ENCODE results near the gene LATS2. TPM values are rescaled to one million over a fixed set of nuclear protein-coding genes. Genes with fewer than 3 reads are reported as not detected.

Gene LATS2
- total RNA-seq, 4 donors from 2014 or later, result 49.8 to 93.8 (median 77.0) TPM

DNA sequence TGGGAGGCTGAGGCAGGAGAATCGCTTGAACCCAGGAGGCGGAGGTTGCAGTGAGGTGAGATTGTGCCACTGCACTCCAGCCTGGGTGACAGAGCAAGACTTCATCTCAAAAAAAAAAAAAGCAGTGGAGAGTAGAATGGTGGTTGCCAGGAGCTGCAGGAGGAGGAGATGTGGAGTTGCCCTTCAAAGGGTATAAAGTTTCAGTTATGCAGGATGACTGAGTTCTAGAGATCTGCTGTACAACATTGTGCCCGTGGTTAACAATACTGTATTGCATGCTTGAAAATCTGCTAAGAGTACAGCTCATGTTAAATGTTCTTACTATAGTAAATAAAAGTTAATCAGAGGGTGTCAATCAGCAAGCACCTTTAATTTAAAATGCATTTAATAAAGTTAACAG lies 28.4 kb upstream of the LATS2 start:
- Histone ChIP-seq H3K36me3 (no peaks in the 10 kb centered on the region), H3K27ac (replicated peaks in 1 of 4) (no peak overlapping the region), H3K9me3 (no peaks in the 10 kb centered on the region), H3K27me3 (no peaks in the 10 kb centered on the region), H3K4me3 (no peak overlapping the region), H3K4me1 (no peaks in the 10 kb centered on the region)
- WGBS, result 84% methylated on average over 3 of the region's 3 CpGs
- TF ChIP-seq POLR2AphosphoS5 (IDR thresholded peaks at IDR 0.05), result no peak
- TF ChIP-seq, protein P1, sequence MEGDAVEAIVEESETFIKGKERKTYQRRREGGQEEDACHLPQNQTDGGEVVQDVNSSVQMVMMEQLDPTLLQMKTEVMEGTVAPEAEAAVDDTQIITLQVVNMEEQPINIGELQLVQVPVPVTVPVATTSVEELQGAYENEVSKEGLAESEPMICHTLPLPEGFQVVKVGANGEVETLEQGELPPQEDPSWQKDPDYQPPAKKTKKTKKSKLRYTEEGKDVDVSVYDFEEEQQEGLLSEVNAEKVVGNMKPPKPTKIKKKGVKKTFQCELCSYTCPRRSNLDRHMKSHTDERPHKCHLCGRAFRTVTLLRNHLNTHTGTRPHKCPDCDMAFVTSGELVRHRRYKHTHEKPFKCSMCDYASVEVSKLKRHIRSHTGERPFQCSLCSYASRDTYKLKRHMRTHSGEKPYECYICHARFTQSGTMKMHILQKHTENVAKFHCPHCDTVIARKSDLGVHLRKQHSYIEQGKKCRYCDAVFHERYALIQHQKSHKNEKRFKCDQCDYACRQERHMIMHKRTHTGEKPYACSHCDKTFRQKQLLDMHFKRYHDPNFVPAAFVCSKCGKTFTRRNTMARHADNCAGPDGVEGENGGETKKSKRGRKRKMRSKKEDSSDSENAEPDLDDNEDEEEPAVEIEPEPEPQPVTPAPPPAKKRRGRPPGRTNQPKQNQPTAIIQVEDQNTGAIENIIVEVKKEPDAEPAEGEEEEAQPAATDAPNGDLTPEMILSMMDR (IDR thresholded peaks at IDR 0.05), result no peak
- no peak for TF ChIP-seq POLR2A (IDR thresholded peaks at IDR 0.05; ENCODE audit: low read depth)
- TF ChIP-seq EP300 (IDR thresholded peaks at IDR 0.05), result no peak
- DNase-seq (ENCODE audit: extremely low spot score), result no peak
- intact Hi-C loops (cut with DNase I), result no loop called here

DNA sequence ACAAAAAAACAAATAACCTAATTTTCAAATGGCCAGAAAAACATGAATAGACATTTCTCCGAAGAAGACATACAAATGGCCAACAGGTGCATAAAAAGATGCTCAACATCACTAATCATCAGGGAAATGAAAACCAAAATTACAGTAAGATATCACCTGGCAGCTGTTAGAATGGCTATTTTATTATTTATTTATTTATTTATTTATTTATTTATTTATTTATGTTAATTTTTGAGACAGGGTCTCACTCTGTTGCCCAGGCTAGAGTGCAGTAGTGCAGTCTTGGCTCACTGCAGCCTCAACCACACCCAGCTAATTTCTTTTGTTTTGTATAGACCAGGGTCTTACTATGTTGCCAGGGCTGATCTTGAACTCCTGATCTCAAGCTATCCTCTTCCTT lies 27.1 kb upstream of the LATS2 start:
- intact Hi-C loops (cut with DNase I), result no loop called here
- Histone ChIP-seq H3K4me1 (no peaks in the 10 kb centered on the region), H3K36me3 (no peaks in the 10 kb centered on the region), H3K9me3 (no peaks in the 10 kb centered on the region), H3K4me3 (no peak overlapping the region), H3K27ac (replicated peaks in 1 of 4) (no peak overlapping the region), H3K27me3 (no peaks in the 10 kb centered on the region)
- TF ChIP-seq POLR2A (IDR thresholded peaks at IDR 0.05; ENCODE audit: low read depth), result no peak
- no peak for TF ChIP-seq EP300 (IDR thresholded peaks at IDR 0.05)
- no peak for TF ChIP-seq POLR2AphosphoS5 (IDR thresholded peaks at IDR 0.05)
- TF ChIP-seq, protein P1 (IDR thresholded peaks at IDR 0.05), result no peak
- WGBS, result 83% methylated on average over 1 of the region's 1 CpG
- DNase-seq (ENCODE audit: extremely low spot score), result no peak

DNA sequence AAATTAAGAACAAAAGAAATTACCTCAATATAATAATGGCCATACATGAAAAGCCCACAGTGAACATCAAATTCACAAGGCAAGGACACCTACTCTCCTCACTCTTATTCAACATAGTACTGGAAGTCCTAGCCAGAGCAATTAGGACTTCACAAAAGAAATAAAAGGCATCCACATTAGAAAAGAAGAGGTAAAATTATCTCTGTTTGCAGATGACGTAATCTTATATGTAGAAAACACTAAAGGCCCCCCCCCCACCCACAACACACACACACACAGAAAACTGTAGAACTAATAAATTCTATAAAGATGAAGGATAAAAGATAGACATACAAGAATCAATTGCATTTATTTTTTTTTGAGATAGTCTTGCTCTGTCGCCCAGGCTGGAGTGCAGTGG lies 25.5 kb upstream of the LATS2 start:
- no peaks in the 10 kb centered on the region for H3K4me1 ChIP-seq

DNA sequence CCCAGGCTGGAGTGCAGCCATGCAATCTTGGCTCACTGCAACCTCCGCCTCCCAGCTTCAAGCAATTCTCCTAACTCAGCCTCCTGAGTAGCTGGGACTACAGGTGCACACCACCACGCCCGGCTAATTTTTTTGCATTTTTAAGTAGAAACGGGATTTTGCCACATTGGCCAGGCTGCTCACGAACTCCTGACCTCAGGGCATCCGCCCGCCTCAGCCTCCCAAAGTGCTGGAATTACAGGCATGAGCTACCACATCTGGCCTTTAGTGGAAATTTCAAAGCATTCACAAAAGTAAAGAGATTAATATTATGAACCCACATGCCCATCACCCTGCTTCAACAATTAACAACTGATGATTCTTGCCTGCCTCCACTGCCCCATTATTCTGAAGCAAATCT lies 20.5 kb upstream of the LATS2 start:
- intact Hi-C loops (cut with DNase I), result no loop called here
- WGBS, result 90% methylated on average over 7 of the region's 7 CpGs
- TF ChIP-seq POLR2A (IDR thresholded peaks at IDR 0.05; ENCODE audit: low read depth) (no peak), POLR2AphosphoS5 (IDR thresholded peaks at IDR 0.05) (no peak), EP300 (IDR thresholded peaks at IDR 0.05) (no peak)
- TF ChIP-seq, protein P1 (IDR thresholded peaks at IDR 0.05), result no peak

More for the DNA sequence above, 25.5 kb upstream of the LATS2 start:
- H3K27ac ChIP-seq (replicated peaks in 1 of 4), result no peak overlapping the region
- no peak overlapping the region for H3K4me3 ChIP-seq
- no peaks in the 10 kb centered on the region for H3K36me3 ChIP-seq
- WGBS, result 88% methylated on average over 2 of the region's 2 CpGs
- no peak for TF ChIP-seq POLR2AphosphoS5 (IDR thresholded peaks at IDR 0.05)
- TF ChIP-seq, protein P1 (IDR thresholded peaks at IDR 0.05), result no peak
- no peak for TF ChIP-seq POLR2A (IDR thresholded peaks at IDR 0.05; ENCODE audit: low read depth)
- no peak for TF ChIP-seq EP300 (IDR thresholded peaks at IDR 0.05)
- intact Hi-C loops (cut with DNase I), result no loop called here
- no peaks in the 10 kb centered on the region for H3K27me3 ChIP-seq
- no peaks in the 10 kb centered on the region for H3K9me3 ChIP-seq
- DNase-seq (ENCODE audit: extremely low spot score), result no peak

DNA sequence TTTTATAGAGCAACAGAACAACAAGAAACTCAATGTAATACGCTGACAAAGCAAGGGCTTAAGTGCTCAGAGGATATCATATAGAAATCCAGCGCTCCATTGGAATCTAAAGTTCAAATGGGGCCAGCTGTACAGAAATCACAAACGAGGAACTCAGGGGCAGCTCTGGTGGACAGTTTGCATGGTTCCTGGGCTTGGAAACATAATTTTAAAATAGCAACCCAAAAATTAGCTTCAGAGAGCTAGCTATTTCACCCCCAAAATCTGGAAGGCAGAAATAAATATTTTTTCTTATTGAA lies 19.2 kb upstream of the LATS2 start:
- Histone ChIP-seq H3K9me3 (no peaks in the 10 kb centered on the region), H3K27ac (replicated peaks in 1 of 4) (no peak overlapping the region), H3K36me3 (no peaks in the 10 kb centered on the region), H3K27me3 (no peaks in the 10 kb centered on the region), H3K4me1 (peaks cover 6 to 21% (median 13%) of the 10 kb centered on the region in 4 donors), H3K4me3 (no peak overlapping the region)
- TF ChIP-seq EP300 (IDR thresholded peaks at IDR 0.05), result no peak
- no peak for TF ChIP-seq POLR2AphosphoS5 (IDR thresholded peaks at IDR 0.05)
- TF ChIP-seq, protein P1 (IDR thresholded peaks at IDR 0.05), result no peak
- TF ChIP-seq POLR2A (IDR thresholded peaks at IDR 0.05; ENCODE audit: low read depth), result no peak
- DNase-seq (ENCODE audit: extremely low spot score), result no peak
- WGBS, result 71% methylated on average over 3 of the region's 3 CpGs
- intact Hi-C loops (cut with DNase I), result no loop called here

More for the DNA sequence above, 20.5 kb upstream of the LATS2 start:
- DNase-seq (ENCODE audit: extremely low spot score), result no peak
- no peaks in the 10 kb centered on the region for H3K27me3 ChIP-seq
- H3K9me3 ChIP-seq, result no peaks in the 10 kb centered on the region
- H3K4me3 ChIP-seq, result no peak overlapping the region
- H3K4me1 ChIP-seq, result peaks cover 5 to 13% (median 7%) of the 10 kb centered on the region in 4 donors
- H3K27ac ChIP-seq (replicated peaks in 1 of 4), result no peak overlapping the region
- no peaks in the 10 kb centered on the region for H3K36me3 ChIP-seq

Measured in esophagus muscularis mucosa (tissue), 4 donors.